OCI-LY3 (cell line): Measurements from ENCODE around the gene WDR11.

Experiments
- H2AFZ ChIP-seq: fragments of 200-600, 300-600 bp; shearing (Covaris generic); 2 replicates; pipeline ENCODE4 v1.6.0; 2014; ENCODE audit warnings: antibody characterized with exemption, low read depth, low read length
- H3K27ac ChIP-seq: fragments of 200-600, 300-600 bp; sonication (generic); 2 replicates; pipeline ENCODE4 v1.5.1; 2014; ENCODE audit warnings: mild to moderate bottlenecking, low read length, moderate library complexity, mixed read lengths
- H3K27me3 ChIP-seq: fragments of 200-600, 300-600 bp; sonication (generic); 2 replicates; pipeline ENCODE4 v1.6.1; 2014; ENCODE audit warnings: low read depth, low read length, mixed read lengths
- H3K36me3 ChIP-seq: fragments of 200-600, 300-600 bp; sonication (generic); replicated peaks from 2 replicates; pipeline ENCODE3; 2014; ENCODE audit warnings: low read depth, low read length, mixed read lengths
- H3K4me1 ChIP-seq: fragments of 300-600, 200-600 bp; sonication (generic); 2 replicates; pipeline ENCODE4 v1.6.1; 2014; ENCODE audit warnings: low read length, mixed read lengths
- H3K4me2 ChIP-seq: fragments of 200-600, 300-600 bp; sonication (generic); 2 replicates; pipeline ENCODE4 v1.6.1; 2014; ENCODE audit warnings: low read length, mixed read lengths
- H3K4me3 ChIP-seq: fragments of 300-600, 200-600 bp; sonication (generic); 2 replicates; pipeline ENCODE4 v1.5.1; 2014; ENCODE audit warnings: antibody characterized with exemption, mild to moderate bottlenecking, low read length, moderate library complexity
- H3K79me2 ChIP-seq: fragments of 300-600, 200-600 bp; shearing (Covaris generic); 2 replicates; pipeline ENCODE4 v1.6.1; 2014; ENCODE audit warnings: mild to moderate bottlenecking, low read length, mixed read lengths
- H3K9ac ChIP-seq: fragments of 300-600, 200-600 bp; shearing (Covaris generic); 2 replicates; pipeline ENCODE4 v1.6.0; 2014; ENCODE audit warnings: mild to moderate bottlenecking, low read length, moderate library complexity
- H3K9me3 ChIP-seq: fragments of 200-600, 300-600 bp; shearing (Covaris generic); 2 replicates; pipeline ENCODE4 v1.6.1; 2014; ENCODE audit warnings: low read length, mixed read lengths; ENCODE audit not compliant: insufficient read depth
- H4K20me1 ChIP-seq: fragments of 200-600, 300-600 bp; sonication (generic); 2 replicates; pipeline ENCODE4 v1.6.1; 2016; ENCODE audit warnings: low read length, mixed read lengths; ENCODE audit not compliant: insufficient read depth
- EZH2phosphoT487 ChIP-seq: fragments of 200-600 bp; shearing (Covaris generic); IDR thresholded peaks from 2 replicates; pipeline ENCODE4 v1.6.1; 2018; ENCODE audit warnings: antibody characterized with exemption, mixed run types, low read depth
- TF ChIP-seq, protein P1 (sequence below): fragments of 200-600, 300-600 bp; sonication (generic); IDR thresholded peaks from 2 replicates; pipeline ENCODE4 v1.5.1; 2014; ENCODE audit warnings: antibody characterized with exemption, low read length, low read depth

Gene WDR11

GRCh38 chr10:120833222-120833928 is 17.8 kb upstream of the WDR11 start:
- Histone ChIP-seq H3K27ac (no peak overlapping the region), H2AFZ (no peak overlapping the region), H3K4me1 (peaks cover 14% of the 10 kb centered on the region), H3K9ac (no peak overlapping the region), H4K20me1 (no peaks in the 10 kb centered on the region), H3K4me3 (no peak overlapping the region), H3K79me2 (no peaks in the 10 kb centered on the region), H3K36me3 (no peaks in the 10 kb centered on the region), H3K27me3 (no peaks in the 10 kb centered on the region), H3K4me2 (no peak overlapping the region), H3K9me3 (no peaks in the 10 kb centered on the region)
- TF ChIP-seq, protein P1, sequence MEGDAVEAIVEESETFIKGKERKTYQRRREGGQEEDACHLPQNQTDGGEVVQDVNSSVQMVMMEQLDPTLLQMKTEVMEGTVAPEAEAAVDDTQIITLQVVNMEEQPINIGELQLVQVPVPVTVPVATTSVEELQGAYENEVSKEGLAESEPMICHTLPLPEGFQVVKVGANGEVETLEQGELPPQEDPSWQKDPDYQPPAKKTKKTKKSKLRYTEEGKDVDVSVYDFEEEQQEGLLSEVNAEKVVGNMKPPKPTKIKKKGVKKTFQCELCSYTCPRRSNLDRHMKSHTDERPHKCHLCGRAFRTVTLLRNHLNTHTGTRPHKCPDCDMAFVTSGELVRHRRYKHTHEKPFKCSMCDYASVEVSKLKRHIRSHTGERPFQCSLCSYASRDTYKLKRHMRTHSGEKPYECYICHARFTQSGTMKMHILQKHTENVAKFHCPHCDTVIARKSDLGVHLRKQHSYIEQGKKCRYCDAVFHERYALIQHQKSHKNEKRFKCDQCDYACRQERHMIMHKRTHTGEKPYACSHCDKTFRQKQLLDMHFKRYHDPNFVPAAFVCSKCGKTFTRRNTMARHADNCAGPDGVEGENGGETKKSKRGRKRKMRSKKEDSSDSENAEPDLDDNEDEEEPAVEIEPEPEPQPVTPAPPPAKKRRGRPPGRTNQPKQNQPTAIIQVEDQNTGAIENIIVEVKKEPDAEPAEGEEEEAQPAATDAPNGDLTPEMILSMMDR, result no peak
- TF ChIP-seq EZH2phosphoT487, result no peak

DNA sequence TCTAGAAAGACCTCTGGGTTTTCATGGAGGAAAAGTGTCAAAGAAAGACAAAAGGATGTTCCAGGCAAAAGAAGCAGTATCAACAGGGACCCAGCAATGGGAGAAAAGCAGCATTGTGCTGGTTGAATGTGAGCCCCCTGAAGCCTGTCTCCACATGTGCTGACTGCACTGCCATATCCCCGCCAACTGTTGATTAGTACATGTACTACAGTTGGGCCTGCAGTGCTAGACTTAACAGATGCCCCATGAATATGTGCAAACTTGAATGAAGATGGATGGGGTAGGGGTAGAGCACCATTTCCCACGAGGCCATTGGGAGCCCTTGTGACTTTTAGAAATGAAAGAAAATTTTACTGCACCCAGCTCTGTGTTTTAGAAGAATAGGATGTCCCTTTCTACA is 15.6 kb upstream of the WDR11 start:
- no peak overlapping the region for H2AFZ ChIP-seq
- H3K4me2 ChIP-seq, result no peak overlapping the region
- no peaks in the 10 kb centered on the region for H3K9me3 ChIP-seq
- H3K4me3 ChIP-seq, result no peak overlapping the region
- no peaks in the 10 kb centered on the region for H3K79me2 ChIP-seq
- H3K27me3 ChIP-seq, result no peaks in the 10 kb centered on the region
- H3K27ac ChIP-seq, result no peak overlapping the region
- 0 out of 2 replicates have a peak, but pooled peaks cover 8% of the 10 kb centered on the region for H3K4me1 ChIP-seq
- TF ChIP-seq, protein P1, result no peak
- TF ChIP-seq EZH2phosphoT487, result no peak
- no peak overlapping the region for H3K9ac ChIP-seq
- H4K20me1 ChIP-seq, result no peaks in the 10 kb centered on the region
- no peaks in the 10 kb centered on the region for H3K36me3 ChIP-seq

DNA sequence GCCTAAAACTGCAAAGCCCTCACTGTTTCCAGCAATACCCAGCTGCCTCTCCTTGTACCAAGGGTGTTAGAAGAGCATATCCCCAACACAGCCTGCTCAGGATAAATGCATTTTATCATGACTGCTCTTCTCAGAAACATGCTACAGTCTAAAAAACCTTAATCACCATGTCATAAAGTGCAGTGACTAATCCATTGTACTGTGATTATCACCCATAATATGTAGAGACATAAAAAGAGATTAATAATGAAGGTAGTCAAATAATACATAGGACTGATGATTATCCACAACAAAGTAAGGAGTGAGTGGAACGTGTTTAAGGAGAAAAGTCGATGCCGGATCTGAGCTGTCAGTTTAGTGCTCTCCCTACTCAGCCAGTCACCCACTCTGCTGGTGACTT is 12.2 kb upstream of the WDR11 start:
- H3K79me2 ChIP-seq, result no peaks in the 10 kb centered on the region
- H3K27me3 ChIP-seq, result no peaks in the 10 kb centered on the region
- no peaks in the 10 kb centered on the region for H4K20me1 ChIP-seq
- TF ChIP-seq EZH2phosphoT487, result no peak
- TF ChIP-seq, protein P1, result no peak
- no peak overlapping the region for H3K4me3 ChIP-seq
- no peaks in the 10 kb centered on the region for H3K36me3 ChIP-seq
- no peak overlapping the region for H3K4me2 ChIP-seq
- no peak overlapping the region for H3K27ac ChIP-seq
- no peaks in the 10 kb centered on the region for H3K9me3 ChIP-seq
- no peak overlapping the region for H3K9ac ChIP-seq
- no peak overlapping the region for H2AFZ ChIP-seq
- H3K4me1 ChIP-seq, result 0 out of 2 replicates have a peak, but pooled peaks cover 4% of the 10 kb centered on the region

GRCh38 chr10:120841522-120842189 is 9.5 kb upstream of the WDR11 start:
- Histone ChIP-seq H3K4me3 (no peak overlapping the region), H2AFZ (no peak overlapping the region), H4K20me1 (no peaks in the 10 kb centered on the region), H3K27ac (no peak overlapping the region), H3K27me3 (no peaks in the 10 kb centered on the region), H3K4me1 (no peaks in the 10 kb centered on the region), H3K9ac (no peak overlapping the region), H3K9me3 (no peaks in the 10 kb centered on the region), H3K79me2 (no peaks in the 10 kb centered on the region), H3K4me2 (no peak overlapping the region), H3K36me3 (no peaks in the 10 kb centered on the region)
- TF ChIP-seq, protein P1, result no peak
- no peak for TF ChIP-seq EZH2phosphoT487
